Prostate gland (tissue), 2 donors: ENCODE data around the gene FAM168A.

Source experiments
- CTCF ChIP-seq, 4 experiments: fragments of 200-600 bp in 2 of 4; fragments of 450-650 bp in 2 of 4; sonication (generic) in 2 of 4; IDR thresholded peaks; 1 replicate in 3 of 4; 2 replicates in 1 of 4; pipeline ENCODE4 v1.5.1; 2016 to 2019; ENCODE audit warnings: antibody characterized with exemption in 4 of 4, mild to moderate bottlenecking in 2 of 4, moderate library complexity in 2 of 4
- POLR2AphosphoS5 ChIP-seq: sonication (generic); formaldehyde crosslinking; IDR thresholded peaks from one replicate; pipeline ENCODE4 v1.6.1; 2017; ENCODE audit warnings: antibody characterized with exemption

- TF ChIP-seq POLR2AphosphoS5 (no peak), CTCF (IDR thresholded peaks at IDR 0.05) (no peak)
Observed at GRCh38 chr11:73414977-73415651, 182.8 kb downstream of the FAM168A start.
